Renal pelvis (tissue), 4 donors: Measurements from ENCODE around the gene ASCL2. TPM values are rescaled to one million over a fixed set of nuclear protein-coding genes. Genes with fewer than 3 reads are reported as not detected.

ENCODE experiments used
- DNase-seq: peaks from one replicate; pipeline ENCODE4 v3.0.0-alpha.2; 2013
- polyA plus RNA-seq, 3 donors: library from polyadenylated mRNA; unstranded; fragments of 120-200 nt; gene quantifications; one replicate each; pipeline ENCODE4 v1.2.1, GENCODE V29; 2013; ENCODE audit not compliant: insufficient read length in 3 of 3

Gene ASCL2
- polyA plus RNA-seq, 3 donors: 3.1 to 4.7 (median 3.8) TPM

DNA sequence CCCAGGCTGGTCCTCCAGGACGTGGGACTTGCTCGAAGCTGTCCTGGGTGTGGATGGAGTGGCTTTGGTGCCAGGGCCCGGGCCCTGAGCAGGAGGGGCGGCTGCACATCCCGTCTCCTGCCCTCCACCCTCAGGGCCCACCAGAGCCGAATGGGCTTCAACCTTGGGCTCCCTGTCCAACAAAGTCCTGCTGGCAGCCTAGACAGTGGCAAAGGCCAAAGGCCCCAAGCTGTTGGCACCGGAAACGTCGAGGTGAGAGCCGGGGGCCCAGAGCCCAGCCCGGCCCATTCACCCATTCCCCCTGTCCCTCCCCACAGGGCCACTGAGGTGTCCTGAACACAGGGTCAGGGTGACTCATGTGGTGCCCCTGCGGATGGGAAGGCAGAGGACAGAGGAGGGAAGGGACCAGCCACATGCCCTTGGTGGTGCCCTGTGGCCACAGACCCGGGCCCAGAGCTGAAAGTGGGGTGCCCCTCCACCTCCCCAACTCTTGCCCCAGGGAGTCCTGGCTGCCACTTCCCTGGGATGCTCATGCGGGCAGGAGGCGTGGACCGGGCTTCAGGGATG, 40.5 kb upstream of the ASCL2 start:
- DNase-seq: no peak

DNA sequence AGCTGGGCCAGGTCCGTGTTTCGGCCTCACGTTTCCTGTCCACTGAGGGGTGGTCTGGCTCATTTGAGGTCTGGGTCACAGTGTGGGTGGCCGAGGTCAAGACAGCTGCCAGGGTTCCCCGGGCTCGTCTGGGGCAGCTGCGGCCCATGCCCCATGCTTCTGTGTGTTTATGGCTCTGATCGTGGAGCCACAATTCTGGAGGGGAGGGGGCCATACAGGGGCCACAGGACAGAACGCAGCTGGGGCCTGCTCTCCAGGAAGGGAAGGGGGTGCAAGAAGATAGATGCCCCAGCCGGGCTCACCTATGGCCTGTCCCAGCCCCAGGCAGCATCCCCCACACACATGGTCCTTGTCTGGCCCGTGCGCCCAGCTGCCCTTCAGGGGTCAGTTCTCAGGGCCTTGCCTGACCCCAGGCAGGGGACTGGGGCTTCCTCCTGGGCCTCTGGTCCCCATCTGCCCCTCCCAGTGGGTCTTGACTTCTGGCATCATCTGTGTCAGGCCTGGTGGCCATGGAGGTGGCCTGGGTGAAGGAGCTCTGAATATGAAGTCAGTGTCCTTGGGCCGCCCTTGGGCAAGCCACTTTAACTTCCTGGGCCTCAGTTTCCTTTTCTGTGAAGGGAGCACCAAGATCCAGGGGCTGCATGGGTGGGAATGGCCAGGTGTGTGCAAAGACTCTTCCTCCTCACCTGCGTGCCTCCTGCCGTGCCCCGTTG, 39.8 kb upstream of the ASCL2 start:
- DNase-seq: no peak

DNA sequence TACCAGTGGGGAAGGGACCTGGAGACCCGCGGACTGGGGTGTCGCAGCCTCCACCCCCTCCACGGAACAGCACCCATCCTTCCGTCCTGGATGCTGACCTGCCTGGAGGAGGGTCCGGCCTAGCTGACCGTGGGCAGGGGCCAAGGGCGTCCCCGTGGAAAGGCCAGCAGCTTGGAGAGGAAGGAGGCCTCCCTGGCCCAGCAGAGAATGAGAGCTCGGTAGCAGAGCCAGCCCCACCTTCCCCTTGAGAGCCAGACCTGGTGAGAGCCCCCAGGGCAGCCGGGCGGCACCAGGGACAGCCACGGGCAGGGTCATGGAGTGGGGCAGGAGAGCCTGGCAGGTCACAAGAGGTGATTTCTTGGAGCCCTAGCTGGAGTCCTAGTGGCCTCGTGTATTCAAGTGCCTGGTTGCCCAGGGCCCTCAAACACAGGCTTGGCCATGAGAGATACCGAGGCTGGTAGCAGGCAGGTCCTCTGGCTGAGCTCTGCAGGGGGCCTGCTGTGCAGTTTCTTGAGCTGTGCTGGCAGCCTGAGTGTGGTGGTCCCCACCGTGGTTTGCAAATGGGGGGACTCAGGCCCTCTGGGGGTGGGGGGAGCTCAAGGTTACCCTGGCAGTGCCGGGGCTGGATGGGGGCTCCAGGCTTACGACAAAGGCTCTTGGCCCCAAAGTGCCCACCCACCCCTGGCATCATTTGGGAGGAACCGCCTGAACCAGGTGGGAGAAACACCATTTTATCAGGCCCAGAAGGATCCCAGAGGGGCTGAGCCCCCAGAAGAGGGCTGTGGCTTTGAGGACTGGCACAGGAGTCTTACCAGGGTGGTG, 39.1 kb upstream of the ASCL2 start:
- no peak for DNase-seq

DNA sequence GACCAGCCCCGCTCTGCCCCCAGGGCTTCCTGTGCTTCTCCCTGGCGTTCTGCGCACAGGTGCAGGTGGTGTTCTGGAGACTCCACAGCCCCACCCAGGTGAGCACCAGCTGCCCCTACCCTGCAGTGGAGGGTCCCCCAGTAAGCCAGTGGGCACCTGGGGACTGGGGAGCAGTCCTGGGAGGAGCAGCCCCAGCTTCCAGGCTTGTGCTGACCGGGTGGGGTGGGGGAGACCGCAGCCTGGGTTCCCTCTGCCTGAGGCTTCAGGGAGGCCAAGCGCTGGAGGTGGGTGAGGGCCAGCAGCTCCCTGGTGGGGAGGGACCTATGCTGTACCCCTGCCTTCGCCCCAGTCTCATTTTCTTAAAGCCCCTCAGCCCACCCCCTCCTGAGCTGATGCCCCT, 38.3 kb upstream of the ASCL2 start:
- no peak for DNase-seq

DNA sequence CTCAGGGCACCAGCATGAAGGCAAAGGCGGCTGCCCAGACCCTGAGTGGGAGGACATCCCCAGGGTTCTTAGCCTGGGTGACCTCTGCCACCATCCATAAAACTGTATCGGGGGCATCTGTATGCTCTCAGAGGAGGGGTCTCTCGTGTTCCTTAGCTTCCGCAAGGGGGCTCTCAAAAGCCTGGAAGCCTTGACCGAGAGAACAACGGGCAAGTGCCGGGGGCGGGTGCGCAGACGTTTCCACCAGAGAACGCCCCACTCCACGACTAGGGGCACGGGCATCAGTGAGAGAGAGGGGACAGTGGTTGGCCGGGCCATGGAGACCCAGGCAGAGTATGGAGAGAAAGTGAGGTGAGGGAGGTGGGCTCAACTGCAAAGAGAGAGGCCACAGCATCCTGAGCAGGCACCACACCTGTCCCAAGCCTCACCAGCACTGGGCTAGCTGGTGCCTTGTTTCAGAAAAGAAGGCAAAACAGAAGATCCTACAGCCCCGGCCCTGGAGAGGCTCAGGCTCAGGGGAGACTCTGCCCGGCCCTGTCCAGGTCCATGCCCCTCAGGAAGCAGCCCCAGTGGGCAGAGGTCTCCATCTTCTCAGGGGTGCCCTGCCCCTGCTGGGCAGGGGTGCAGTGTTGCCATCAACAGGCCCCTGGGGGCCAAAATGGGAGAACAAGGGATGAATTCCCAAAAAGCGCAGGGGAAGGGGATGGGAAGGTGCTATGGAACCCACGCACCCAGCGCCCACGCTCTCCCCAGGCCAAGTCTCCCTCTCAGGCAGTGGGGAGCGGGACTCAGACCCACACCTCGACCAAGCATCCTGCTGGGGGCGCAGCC, 37.3 kb upstream of the ASCL2 start:
- DNase-seq: no peak

DNA sequence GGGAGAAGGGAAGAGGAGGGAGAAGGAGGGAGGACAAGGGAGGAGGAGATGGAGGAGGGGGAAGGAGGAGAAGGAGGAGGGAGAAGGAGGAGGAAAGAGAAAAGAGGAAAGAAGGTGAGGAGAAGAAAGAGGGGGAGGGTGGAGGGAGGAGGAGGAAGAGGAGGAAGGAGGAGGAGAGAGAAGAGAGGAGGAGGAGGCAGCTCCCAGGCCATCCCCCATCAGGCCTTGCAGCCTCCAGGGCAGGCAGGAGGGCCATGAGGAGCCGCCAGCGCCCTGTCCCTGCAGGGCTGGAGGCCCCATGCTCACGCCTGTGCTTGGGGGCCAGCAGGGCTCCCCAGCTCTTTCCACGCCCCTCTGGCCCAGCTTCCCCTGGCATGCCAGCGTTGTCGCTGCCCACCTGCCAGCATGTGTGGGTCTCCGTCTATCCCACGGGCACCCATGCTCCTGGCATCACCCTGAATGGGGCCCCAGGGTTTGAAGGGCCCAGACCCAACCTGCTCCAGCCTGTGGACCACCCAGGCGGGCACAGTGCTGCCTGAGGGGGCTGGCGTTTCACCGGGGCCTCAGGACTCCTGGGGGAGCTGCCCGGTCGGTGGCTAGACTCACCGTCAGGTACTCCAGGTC, 36.6 kb upstream of the ASCL2 start:
- DNase-seq: peak; percentile 41

DNA sequence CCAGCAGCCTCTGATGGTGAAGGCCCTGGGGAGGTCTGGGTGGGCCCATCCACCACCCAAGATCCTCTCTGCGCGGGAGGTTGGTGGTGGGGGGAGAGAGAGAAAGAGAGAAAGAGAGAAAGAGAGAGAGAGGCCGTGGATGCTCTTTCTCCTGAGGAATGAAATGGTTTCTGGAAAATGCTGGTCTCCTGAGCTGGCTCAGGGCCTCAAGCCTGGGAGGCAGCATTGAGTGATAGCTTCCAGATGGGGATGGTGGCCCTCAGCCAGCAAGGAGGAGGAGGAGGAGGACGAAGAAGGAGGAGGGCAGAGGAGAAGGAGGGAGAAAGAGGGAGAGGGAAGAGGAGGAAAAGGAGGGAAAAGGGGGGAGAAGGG, 36.0 kb upstream of the ASCL2 start:
- peak; percentile 88 for DNase-seq

DNA sequence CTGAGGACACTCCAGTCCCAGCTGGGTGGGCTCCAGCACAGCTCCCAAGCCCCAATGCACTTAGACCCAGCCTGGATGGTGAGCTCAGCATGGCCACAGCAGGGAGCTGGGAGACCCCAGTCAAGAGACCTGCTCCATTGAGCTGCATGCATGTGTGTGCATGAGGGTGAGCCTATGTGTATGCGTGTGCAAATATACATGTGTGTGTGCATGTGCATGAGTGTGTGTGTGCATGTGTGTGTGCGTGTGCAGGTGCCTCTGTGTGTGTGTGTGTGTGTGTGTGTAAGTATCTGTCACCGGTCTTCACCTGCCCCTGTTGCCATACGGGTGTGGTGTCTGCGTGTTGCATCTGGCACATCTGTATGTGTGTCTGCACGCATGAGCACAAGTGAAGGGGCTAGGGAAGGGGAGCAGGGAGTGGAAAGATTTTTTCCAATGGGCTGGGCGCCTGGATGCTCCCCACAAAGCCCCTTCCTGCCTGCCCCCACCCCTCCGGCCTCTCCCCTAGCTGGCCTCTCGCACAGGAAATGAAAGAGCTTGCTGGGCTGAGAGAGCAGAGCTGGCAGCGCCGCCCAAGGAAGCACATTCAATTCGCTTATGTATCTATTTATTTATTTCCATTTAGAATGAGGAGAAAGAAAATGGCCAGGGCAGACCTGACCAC, 35.5 kb upstream of the ASCL2 start:
- peak; percentile 65 for DNase-seq

DNA sequence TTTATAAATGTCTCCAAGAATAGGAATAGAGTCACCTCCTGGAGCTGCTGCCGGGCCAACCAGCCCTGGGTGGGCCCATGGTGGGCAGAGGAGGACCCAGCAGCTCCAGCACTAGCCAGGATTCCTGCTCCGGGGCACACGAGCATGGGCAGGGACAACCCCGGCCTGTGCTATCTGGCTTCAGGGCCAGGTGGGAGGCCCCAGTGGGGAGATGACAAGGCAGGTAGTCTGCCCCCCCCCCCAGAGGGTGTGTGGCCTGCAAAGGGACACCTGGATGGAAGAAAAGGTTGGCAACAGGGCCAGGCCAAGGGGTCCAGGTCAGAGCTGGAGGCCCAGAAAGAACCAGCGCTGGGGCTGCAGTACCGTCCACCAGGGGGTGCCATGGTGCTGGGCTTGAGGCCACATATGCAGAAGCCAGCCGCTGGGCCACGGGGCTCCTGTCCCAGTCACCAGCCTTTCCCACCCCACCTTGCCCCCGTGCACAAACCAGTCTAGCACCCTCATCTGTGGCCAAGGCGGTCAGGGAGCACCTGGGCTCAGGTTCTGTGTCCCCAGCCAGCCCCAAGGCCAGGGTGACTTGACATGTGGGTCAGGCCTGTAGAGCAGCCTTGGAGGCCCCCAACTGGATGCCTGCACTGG, 34.9 kb upstream of the ASCL2 start:
- DNase-seq: no peak

DNA sequence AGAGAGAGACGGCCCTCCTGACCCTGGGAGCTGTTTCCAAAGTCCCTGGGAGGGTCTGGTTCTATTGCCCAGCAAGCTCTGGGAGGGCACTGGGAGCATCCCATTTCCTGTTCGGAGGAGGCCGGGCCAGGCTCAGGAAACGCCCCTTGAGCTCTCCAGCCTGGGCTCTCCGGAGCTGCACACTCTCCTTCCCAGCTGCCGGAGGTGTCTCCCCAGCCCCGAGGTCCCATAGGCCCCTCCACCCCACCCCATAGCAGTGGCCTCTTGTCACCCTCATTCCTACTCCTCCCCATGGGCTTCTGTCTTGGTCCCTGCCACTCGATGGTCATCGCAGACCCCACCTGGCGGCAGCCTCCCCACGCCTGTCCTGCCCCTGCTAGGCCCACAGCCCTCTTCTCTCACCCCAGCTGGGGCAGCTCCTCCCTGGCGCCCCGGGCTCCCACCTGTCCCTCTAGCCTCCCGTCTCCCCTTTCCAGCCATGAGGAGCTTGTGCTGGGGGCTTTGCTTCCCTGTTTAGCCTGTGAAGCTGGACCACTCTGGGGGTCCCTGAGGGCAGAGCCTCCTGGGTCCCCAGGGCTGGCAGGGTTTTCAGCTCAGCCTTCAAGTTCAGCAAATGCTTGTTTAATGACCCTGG, 34.2 kb upstream of the ASCL2 start:
- no peak for DNase-seq

DNA sequence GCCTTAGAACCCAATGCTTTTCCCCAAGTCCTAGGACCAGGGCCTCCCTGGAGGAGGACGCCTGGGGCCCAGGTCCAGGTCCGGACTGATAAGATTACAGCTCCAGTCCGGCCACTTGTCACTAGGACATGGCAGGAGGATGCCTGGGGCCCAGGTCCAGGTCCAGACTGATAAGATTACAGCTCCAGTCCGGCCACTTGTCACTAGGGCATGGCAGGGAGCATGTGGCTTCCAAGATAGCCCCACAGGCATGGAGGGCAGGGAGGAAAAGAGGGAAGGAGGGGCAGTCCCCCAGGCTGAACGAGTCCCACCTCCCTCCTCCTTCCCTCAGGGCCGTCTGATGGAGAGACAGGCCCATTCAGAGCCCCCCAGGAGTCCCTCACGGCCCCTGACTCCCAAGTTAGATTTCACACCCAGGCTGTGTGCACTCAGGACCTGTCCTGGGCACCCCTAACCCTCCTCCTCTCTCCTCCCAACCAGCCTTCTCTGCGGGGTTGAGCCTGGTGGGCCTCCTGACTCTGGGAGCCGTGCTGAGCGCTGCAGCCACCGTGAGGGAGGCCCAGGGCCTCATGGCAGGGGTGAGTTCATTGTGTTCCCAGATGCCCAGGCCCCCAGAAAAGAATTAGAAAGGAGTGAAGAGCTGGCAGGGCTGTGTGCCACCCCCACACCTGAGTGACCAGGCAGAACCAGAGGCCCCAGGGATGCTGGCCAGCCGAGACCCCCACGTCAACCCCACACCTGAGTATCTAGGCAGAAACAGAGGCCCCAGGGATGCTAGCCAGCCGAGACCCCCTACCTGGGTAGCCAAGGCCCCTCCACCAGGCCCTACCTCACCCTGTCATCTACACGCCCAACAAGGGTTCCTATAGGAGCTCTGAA, 33.5 kb upstream of the ASCL2 start:
- DNase-seq: no peak

DNA sequence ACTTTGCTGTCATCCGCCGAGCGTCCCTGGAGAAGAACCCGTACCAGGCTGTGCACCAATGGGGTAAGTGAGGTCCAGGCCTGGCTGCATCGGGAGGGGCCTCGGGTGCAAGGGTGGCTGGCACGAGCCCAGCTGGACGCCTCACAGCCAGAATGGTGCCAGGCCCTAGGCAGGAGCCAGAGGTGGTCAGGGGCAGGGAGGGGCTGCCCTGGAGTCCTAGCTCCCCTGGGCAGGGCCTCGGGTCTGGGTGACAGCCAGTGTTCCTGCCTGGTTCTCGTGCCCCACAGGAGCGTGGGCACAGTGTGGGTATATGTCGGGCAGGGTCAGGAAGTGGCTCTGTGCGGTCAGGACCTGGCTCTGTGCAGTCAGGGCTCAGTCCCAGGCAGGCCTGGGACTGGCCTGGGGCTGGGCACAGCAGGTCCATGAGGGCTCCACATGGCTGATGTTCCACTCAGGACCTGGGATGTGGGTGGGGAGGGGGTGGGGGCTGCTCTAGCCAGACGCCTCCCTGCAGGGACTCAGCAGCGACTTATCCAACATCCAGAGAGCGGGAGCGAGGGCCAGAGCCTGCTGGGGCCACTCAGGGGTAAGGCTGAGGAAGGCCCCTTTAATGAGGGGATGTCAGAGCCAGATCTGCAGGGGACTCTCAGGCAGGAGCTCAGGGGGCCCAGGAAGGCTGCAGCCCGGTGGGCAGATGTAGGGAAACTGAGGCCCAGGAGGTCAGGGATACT, 32.7 kb upstream of the ASCL2 start:
- no peak for DNase-seq

DNA sequence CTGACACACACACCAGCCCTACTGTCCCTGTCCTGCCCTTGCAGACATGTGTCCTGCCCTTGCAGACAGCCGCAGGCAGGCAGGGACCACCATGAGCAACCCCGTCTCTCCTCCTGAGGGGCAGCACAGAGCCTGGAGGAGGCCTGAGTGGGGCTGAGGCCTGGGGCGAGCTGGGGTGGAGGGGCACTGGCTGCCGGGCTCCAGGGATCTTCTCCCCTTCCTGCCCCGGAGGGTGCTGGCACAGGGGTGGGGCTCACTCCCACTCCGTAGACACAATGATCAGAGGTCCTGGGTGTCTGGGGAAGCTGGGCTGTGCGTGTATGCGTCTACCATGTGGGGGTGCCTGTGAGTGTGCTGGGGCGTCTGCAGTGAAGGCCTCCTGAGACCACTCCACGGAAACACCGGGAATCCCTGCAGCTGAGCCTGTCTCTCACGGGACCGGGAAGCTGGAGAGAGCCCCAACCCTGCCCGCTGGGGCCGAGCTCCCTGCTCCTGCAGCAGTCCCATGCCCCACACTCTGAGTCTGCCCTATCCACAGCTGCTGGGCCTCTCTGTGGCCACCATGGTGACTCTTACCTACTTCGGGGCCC, 32.0 kb upstream of the ASCL2 start:
- DNase-seq: no peak

DNA sequence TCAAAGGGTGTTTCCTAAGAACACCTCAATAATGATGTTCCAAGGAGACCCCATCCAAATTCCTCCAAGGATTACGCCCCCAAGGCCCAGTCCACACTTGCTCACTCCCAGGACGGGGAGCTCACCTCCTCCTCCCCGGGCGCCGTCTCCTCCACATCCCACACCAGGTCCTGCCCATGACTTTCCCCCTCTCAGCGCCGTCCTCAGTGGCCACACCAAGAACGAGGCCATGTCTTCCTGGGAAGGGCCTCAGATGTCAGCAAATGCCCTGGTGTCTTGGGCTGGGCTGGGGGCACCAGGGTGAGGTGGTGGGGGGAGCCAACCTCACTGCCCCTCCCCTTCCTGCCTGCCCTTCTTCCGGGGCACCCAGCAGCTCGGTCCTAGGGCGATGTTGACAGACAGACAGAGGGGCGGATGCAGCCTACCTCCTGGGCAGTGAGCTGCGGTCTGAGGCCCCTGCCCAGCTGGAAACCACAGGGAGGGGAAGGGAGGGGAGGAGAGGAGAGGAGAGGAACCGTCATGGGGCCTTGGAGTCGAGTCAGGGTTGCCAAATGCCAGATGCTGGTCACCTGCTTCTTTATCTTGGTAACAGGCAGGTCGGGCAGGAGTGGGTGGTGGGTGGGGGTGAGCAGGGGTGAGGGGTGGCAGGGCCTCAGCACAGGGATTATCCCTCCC, 31.4 kb upstream of the ASCL2 start, which contains the start of the genes C11orf21 and TSPAN32:
TSS of gene C11orf21 (minus strand) at position 288 of the 675 bp plus-strand sequence. CDS start at position 178, 110 bp downstream.
TSS of gene TSPAN32 (plus strand) at position 383 of the 675 bp plus-strand sequence. CDS start at position 520, 137 bp downstream.
- DNase-seq: no peak

DNA sequence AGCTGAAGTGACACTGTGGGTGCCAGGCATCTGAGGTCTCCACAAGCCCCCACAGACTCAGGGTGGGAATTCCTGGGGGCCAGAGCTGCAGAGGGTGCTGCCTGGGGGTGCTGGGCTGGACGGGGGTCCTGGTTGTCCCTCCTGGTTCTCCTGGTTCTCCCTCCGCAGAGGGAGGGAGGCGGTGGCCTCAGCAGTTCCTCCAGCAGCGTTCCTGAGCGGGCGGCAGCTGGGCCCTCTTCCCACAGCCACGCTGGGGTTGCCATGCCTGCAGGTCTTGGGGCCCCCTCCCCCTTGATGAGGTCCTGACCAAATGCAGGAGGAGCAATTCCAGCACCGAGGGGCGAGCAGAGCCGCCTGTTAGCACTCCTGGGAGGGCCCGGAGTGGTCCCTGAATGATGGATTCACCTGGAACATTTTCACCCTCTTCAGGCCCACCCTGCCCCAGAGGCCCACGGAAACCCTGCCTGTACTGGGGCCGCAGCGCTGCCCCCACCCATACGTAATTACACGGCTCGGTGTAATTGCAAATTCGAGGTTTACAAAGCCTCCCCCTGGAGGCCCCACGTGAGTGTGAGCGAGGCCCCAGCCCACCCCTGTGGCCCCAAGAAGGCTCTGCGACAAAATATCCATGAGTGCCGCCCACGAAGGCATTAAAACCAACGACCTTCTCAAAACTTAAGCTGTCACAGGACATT, 30.7 kb upstream of the ASCL2 start:
- DNase-seq: no peak

DNA sequence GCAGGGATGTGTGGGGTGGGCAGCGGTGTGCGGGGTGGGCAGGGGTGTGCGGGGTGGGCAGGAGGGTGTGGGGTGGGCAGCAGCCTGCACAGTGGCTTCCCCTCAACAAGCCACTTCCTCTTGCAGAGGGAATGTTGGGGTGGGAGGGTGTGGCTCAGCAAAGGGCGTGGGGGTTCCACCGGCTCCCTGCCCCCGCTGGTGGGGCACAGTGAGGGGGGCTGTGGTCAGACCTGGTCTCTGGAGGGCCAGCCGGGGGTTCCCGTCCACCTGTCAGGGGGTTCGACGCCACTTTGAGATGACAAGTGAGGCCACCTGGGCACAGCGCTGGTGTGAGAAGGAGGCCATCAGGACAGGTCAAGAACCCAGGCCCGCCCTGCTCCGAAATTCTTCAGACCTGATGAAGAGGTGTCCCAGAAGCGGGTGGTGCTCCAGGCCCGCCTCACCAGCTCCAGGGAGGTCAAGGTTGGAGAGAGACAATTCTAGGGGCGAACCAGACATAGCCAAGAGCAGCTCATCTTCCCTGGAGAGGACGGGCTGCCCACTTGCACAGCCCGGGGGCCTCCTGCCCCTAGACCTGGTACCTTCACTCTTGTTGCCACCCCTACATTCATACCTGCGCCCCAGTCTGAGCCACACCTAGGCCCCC, 30.0 kb upstream of the ASCL2 start:
- DNase-seq: no peak
